NK-92 (cell line): ENCODE data around the gene OR8S1.
"Not testable (repeated sequence)": the region's sequence is repeated elsewhere in the genome, so short reads cannot be mapped to it uniquely, and the experiment has no call there.

Experiments used
- DNase-seq: peaks from one replicate; lab custom pipeline; 2025; ENCODE audit not compliant: unreplicated experiment; lab: John Stamatoyannopoulos, UW

OR8S1 gene

GRCh38 chr12:48553666-48554343, 28.4 kb downstream of the OR8S1 start:
- not testable (repeated sequence) for DNase-seq

DNA sequence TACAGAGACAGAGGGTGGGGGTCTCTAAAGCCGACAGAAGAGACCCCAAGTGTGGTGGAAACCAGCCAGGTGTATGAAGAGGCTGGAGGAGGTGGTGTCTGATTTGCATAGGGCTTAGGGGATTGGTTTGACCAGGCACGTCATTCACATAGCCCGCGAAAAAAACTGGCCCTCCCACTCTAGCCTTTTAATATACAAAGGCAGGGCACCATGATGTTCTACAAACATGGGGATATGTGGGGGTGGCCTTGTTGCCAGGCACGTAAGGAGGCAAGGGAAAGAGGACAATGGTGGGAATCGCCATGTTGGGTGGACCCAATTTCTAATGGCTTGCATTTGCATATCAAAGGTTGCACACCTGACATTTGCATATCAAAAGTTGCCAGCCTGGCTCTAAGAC, 31.2 kb downstream of the OR8S1 start:
- no peak for DNase-seq

DNA sequence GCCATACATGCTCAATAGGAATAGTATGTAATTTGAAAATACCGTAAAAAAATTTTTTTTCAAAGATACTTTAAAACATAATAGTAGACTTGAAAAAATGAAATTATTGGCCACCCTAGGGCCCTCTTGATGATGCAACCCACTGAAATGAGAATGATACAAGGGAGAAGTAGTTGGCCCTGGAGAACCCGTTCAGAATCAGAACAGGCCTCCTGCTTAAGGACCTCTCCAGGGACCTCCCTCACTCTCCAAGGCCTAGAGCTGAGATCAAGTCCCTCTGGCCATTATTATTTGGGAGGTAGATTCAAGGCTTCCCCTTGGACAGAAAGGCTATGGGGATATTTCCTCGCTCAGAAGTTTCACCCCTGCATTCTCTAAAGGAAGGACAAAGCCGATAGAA, 32.5 kb downstream of the OR8S1 start:
- DNase-seq: no peak

- DNase-seq: no peak
Observed at GRCh38 chr12:48567731-48568130, 42.3 kb downstream of the OR8S1 start.

- no peak for DNase-seq
Observed at GRCh38 chr12:48569946-48570345, 44.5 kb downstream of the OR8S1 start, which contains the start of gene LALBA. LALBA (minus strand) TSS chr12:48570046; CDS start chr12:48570020, 26 bp downstream.

DNA sequence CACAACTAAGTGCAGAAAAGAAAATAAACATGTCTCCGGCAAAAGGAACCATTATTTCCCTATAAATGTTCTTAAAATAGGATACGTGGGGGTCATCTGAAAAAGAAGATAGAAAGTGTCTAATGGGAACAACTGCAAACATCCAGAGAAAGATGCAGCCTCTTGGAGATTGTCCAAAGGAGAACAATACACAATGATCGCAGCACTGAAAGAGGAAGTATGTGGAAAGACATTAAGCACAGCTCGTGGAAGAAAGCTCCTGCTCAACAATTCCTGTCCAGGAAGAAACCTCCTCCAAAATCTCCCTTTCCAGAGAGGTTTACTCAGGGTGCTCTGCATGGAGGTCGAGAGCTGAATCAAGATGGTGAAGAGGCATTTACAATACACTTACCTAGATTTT, 46.9 kb downstream of the OR8S1 start:
- no peak for DNase-seq
